Stimulated activated CD4-positive, alpha-beta T cell treated with anti-CD3 and anti-CD28 coated beads, Interleukin-15, amount 100 ng/mL, for 24 hours (primary cell): Measurements from ENCODE around the gene DGKZ.
"Not testable (repeated sequence)": the region's sequence is repeated elsewhere in the genome, so short reads cannot be mapped to it uniquely, and the experiment has no call there.

Experiments
- DNase-seq: peaks from one replicate; pipeline ENCODE4 v3.0.0-alpha.2; 2020

DGKZ gene, protein sequence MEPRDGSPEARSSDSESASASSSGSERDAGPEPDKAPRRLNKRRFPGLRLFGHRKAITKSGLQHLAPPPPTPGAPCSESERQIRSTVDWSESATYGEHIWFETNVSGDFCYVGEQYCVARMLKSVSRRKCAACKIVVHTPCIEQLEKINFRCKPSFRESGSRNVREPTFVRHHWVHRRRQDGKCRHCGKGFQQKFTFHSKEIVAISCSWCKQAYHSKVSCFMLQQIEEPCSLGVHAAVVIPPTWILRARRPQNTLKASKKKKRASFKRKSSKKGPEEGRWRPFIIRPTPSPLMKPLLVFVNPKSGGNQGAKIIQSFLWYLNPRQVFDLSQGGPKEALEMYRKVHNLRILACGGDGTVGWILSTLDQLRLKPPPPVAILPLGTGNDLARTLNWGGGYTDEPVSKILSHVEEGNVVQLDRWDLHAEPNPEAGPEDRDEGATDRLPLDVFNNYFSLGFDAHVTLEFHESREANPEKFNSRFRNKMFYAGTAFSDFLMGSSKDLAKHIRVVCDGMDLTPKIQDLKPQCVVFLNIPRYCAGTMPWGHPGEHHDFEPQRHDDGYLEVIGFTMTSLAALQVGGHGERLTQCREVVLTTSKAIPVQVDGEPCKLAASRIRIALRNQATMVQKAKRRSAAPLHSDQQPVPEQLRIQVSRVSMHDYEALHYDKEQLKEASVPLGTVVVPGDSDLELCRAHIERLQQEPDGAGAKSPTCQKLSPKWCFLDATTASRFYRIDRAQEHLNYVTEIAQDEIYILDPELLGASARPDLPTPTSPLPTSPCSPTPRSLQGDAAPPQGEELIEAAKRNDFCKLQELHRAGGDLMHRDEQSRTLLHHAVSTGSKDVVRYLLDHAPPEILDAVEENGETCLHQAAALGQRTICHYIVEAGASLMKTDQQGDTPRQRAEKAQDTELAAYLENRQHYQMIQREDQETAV

DNA sequence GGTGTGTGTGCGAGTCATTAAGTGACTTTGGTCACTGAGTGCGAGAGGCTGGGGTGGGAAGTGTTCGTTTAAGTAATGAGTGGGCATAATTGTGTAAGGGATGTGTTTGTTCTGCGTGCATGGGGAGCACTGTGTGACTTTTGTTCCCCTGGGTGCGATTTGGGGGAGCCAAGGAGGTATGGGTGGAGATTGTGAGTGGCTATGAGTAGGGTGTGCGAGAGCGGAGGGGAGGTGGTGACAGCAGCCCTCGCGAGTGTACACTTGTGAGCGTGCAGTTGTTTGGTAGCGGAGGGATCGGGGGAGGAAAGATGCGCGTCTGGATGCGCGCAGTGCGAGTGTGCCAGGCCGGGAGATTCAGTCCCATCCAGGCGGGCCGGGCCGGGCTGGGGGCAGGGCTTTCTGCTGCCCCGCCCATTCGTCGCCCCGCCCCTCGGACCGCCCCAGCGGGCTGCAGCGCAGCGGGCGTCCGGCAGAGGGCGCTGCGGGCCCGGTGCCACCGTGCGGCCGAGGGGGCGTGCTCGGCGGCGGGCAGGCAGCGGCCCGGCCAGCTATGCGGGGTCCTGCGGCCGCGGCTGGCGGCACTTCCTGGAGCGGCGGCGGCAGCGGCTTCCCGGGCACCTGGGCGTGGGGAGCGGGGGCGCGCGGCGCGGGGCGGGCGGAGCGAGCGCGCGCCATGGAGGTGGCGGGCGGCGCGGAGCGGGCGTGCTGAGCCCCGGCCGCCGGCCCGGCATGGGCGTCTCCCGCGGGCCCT, at the start of gene DGKZ:
TSS of gene DGKZ (plus strand) at position 578 of the 751 bp plus-strand sequence. CDS start 197 bp downstream, outside the sequence.
- peak; percentile 88 for DNase-seq

DNA sequence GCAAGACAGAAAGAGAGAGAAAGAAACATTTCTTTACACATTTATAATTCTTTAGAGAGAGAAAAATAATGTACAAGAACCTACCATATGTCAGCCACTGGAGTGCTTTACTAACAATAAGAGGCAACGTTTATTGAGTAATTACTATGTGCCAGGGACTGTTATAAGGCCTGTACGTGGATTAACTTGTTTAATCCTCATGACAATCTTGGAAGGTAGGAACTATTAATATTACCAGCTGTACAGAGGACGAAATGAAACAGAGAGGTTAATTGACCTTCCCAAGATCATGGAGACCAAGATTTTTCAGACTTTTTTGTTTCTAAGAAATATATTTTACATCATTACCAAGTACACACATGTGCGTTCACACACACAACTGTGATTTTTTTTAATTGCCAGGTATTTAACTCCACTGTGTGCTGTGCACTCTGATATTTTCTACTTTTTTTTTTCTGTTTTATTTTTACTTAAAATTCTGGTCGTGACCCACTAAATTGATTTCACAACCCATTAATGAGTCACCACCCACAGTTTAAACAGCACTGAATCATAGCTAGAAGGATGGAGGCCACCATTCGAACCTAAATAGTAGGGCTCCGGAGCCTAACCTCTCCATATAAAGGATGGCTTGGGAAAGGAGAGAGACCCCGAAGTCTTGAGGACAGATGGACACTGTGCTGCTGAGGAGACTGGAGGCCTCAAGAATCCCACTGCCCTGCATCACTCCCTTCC, 48.4 kb upstream of the DGKZ start:
- no peak for DNase-seq

DNA sequence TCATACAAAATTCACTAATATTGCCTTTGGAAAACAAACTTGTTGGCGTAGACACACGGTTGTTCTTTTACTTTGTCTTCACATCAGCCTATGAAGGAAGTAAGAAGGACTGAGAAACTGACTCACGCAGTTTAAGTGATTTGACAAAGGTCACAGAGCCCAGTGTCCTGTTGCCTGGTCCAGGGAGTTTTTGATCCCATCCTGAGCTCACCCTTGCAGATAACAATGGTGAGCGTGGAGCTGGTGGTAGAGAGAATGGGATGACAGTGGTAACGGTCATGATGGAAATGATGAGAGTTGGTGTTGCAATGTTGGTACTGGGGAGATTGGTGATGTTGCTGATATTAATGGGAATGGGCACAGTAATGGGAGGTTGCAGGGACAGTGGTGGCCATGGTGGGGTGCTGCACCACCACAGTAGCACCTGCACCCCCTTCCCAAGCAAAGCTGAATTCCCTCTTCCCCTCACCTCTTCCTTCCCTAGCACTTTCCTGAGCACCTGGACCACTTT, 47.8 kb upstream of the DGKZ start:
- DNase-seq = no peak

DNA sequence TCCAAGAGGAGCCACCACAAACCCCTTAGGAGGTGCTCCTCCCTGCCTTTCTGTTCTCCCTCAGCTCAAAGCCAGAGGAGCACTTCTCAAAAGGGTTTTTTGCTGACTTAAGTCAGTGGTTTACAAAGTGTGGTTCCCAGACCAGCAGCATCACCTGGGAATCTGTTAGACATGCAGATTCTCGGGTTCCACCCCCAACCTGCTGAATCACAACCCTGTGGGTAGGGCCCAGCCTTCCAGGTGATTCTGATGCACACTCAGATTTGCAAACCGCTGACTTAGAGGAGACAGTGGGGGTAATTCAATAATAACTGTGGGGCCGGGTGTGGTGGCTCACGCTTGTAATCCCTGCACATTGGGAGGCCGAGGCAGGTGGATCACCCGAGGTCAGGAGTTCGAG, 47.0 kb upstream of the DGKZ start:
- peak; percentile 29 for DNase-seq

DNA sequence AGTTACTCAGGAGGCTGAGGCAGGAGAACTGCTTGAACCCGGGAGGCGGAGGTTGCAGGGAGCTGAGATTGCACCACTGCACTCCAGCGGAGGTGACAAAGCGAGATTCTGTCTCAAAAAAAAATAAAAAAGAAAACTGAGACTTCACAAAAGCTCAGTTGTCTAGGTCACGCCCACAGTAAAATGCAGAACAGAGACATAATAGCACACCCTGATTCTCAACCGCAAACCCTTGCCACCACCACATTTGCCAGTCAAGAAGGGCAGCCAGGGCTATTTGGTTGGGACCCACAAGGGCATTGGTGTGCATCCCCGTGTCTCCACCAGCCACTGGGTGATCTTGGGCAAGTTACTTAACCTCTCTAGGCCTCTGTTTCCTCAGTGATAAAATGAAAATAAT, 44.4 kb upstream of the DGKZ start:
- no peak for DNase-seq

DNA sequence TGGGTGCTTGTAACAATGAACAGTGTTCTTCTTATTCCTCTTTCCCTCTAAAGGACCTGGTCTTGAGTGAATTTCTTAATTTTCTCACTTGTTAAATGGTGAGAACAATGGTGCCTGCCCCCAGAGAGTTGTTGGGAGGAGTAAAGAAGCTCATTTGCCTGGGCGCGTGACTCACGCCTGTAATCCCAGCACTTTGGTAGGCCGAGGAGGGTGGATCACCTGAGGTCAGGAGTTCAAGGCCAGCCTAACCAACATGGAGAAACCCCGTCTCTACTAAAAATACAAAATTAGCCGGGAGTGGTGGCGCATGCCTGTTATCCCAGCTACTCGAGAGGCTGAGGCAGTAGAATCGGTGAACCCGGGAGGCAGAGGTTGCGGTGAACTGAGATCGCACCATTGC, 43.2 kb upstream of the DGKZ start:
- DNase-seq = not testable (repeated sequence)

DNA sequence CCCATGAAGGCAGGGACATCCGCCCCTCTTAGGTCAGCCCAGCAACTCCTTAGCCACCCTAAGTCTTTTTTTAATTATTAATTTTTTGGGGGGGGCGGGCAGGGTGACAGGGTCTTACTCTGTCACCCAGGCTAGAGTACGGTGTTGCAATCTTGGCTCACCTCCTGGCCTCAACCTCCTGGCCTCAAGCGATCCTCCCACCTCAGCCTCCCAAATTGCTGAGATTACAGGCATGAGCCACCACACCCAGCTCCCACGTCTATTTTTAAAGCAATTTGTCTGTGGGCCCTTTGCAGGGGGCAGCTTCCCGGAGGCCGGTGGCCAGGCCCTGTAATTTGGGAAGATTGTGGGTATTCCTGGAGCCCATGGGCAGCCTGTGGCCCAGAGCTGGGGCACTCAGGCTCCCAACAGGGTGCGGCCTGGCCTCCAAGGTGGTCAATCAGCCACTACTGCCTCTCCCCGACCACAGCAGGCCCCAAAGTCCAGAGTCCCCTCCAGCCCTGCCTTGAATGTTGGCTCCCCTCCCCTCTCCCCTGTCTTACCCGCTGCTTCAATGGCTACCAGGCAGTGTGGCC, 42.6 kb upstream of the DGKZ start:
- no peak for DNase-seq

DNA sequence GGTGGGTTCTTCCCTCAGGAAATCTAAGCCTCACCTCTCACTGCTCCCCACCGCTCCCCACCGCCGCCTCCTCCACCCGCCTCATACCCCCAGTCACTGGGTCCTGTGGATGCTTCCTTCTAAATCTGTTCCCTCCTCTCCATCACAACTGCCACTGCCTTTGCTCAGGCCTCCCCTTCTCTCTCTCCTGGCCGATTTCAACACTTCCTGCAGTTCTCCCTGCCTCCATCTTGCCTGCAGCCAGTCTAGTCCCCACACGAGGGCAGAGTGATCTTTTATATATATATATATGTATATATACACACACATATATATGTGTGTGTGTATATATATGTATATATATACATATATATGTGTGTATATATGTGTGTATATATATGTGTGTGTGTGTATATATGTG, 42.0 kb upstream of the DGKZ start:
- peak; percentile 19 for DNase-seq

DNA sequence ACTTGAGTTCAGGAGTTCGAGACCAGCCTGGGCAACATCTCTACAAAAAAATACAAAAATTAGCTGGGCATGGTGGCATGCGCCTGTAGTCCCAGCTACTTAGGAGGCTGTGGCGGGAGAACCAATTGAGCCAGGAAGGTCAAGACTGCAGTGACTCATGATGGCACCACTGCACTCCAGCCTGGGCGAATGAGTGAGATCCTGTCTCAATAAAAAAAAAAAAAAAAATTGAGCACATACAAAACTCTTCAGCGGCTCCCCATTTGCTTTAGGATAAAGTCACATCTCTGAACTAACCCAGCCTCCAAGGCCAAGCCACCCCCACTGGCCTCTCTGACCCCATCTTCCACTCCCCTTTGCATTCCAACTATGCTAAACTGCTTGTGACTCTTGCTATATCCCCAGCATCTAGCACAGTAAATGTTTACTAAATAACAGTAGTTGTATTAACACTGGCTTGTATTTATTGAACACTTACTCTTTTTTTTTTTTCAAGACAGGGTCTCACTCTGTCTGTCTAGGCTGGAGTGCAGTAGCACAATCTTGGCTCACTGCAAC, 40.9 kb upstream of the DGKZ start:
- DNase-seq = no peak

DNA sequence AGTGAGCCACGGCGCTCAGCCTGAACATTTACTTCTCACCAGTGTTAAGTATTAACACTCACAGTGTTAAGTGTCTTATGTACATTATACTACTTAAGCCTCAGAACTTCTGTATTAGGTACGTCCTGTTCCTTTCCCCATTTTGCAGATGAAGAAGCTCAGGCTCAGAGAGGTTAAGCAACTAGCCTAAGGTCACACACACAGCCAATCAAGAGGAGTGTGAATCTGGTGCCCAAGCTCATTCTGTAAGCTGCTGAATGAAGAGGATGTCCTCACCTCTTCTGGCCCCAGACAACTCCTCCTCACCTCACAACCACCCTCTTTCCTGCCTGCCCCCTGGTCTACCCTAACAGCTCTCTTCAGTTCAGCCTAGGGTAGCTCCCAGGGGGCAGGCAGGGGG, 39.9 kb upstream of the DGKZ start:
- no peak for DNase-seq

DNA sequence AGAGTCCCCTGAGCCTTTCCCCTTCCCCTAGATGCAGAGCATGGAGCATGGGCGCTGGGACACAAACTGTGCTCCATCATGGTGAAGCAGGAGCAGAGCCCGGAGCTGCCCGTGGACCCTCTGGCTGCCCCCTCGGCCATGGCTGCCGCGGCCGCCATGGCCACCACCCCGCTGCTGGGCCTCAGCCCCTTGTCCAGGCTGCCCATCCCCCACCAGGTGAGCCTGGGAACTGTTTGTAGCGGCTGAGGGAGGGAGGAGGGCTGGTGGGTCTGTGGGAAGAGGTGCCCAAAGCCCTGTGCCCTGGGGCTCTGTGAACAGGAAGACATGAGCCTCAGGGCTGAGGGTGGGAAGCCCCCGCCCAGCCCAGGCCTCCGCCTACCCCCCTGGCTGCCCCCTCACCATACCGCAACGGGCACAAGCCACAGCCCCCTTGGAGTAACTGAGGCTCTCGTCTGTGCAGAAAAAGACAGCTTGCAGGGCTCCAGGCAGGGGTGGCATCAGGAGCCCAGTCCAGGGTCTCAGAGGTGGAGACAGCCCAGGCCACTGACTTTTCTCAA, 39.4 kb upstream of the DGKZ start:
- DNase-seq = no peak

DNA sequence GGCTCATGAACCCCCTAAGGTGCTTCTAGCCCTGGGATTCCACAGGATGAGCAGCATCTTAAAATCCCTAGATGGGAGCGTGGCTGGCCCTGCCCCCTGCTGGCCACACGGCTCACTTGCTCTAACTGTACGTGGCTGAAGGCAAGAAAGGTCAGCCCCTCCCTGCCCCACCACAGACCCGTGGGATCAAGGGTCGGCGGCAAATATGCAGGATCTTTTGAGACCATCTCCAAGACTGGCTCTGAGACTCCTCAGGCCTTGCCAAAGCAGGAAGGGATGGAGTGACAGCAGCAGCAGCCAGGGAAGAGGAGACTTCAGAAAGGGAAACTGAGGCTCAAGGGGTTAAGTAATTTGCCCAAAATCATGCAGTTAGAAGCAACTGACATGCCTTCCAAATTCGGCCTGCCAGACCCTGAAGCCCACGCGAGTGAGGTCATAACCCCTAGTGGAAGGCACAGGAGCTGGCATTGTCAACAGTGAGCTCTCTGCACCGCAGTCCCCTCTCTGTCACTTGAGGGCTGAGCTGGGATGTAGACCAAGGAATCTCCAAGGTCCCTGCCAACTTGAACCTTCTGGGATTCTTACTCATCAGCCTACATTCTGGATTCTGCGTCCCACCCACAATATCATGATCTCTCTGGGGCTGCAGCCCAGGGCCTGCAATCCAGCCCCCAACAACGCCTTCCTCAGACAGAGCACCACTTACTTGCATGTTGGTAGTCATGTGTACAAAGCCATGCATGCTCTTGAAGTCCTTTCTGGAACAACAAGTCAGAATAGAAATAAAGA, 38.4 kb upstream of the DGKZ start:
- DNase-seq = peak; percentile 81

DNA sequence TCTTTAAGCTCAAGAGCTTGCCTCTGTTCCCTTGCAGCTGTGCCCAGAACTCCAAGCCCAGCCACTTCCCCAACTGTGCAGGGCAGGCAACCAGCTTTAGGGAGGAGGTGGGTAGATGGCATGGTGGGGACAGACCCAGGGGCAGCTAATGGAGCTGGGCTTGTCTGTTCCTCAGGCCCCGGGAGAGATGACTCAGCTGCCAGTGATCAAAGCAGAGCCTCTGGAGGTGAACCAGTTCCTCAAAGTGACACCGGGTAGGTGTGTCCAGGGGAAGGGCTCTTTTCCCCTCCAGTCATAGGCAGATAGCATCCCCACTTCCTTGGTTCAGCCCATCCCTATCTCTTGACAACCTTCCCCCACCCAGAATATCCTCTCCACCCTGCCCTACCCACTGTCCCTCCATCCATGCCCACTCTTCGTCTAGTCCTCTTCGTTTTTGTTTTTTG, 37.4 kb upstream of the DGKZ start:
- DNase-seq = no peak

DNA sequence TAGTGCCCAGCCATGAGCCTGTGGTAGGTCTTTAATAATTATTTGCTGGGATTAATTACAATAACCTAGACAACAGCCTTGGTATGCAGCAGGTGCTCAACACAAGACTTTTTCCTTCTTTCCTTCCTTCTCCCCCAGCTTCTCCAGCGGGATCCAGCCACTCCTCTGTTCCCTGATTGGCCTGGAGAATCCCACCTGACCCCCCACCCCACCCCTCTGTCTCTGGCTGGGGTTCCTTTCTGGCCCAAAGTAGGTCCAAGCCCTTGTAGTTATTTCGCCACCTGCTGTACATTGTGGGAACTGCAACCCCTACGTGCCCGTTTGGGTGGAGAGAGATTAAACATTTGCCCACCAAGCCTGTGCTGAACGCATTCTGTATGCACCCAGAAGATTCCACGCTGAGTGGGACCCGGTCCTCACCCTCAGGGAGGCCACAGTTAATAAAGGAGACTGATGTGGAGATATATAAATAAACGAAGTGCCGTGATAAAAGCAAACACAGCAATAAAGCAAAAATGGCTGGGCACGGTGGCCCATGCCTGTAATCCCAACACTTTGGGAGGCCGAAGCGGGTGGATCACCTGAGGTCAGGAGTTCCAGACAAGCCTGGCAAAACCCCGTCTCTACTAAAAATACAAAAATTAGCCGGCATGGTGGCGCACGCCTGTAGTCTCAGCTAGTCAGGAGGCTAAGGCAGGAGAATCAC, 32.1 kb upstream of the DGKZ start:
- peak; percentile 85 for DNase-seq

DNA sequence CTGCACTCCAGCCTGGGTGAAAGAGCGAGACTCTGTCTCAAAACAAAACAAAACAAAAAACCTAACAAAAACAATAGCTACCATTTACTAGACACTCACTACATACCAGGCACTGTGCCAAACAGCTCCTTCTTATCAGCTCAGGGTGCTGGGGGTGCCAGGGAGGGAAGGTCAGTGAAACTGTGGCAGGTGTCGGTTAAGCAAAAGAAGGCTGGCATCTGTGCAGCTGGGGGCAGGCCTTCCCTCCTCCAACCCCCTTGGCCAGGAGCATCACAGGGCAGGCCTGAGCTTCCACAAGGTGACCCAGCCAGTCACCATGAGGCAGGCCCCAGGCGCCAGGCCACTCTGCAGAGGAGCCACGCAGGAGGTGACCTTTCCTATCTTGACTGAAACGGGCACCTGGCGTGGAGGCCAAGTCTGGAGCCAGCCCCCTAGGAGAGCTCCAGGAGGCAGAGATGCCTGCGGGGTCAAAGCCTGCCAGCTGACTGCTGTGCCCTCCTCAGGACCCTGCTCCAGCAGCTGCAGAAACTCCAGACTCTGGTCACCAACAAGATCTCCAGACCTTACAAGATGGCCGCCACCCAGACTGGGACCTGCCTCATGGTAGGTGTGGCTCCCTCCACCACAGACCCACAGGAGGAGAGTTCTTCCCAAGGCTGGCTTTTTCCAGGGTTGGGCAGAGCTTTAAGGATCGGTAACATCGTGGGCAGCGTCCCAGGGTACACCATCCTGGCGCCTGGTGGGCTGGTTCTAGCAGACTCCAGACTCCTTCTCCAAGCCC, 31.3 kb upstream of the DGKZ start:
- no peak for DNase-seq

DNA sequence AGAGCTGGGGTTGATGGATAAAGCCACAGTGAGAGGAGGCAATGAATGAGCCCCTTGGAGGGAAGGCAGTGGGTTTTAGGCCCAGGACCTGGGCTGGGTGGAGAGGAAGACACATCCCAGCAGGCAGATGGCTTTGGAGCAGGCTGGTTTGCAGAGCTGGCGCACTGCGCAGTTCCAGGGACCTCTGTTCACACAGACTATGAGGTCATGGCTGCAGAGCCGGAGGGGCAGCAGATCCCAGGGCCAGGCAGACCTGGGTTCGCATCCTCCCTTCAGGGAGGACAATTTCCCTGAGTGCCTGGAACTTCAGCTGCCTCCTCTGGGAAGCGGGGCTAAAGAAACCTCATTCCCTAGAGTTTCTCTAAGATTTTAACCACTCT, 28.2 kb upstream of the DGKZ start:
- DNase-seq = no peak

DNA sequence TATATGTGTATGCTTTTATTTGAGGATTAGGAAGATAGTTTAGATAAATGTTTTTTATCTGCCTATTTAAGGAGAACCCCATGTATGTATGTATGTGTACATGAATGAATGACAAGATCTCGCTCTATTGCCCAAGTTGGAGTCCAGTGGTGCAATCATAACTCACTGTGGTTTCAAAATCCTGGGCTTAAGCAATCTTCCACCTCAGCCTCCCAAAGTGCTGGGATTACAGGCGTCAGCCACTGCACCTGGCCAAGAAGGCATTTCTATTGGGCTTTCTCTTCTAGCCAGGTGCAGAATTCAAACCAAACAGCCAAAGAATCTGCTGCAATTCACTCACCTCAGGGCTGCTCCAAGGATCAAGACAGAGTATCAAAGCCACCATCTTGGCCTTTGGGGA, 25.5 kb upstream of the DGKZ start:
- DNase-seq = no peak

DNA sequence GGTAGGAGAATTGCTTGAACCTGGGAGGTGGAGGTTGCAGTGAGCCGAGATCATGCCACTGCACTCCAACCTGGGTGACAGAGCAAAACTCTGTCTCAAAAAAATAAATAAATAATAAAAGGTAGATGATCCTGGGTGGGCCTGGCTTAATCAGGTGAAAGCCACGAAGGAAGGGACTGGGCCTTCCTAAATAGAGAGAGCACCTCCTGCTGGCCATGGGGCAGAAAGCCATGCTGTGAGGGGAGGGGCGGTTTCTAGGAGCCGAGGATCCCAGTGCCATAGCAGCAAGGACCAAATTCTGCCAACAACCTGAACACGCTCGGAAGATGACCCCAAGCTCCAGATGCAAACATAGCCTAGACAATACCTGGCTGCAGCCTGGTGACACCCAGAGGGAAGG, 24.5 kb upstream of the DGKZ start:
- DNase-seq = peak; percentile 52
